Endodermal cell (in vitro differentiated cells): ENCODE measurements around the gene SLC13A3. TPM values are rescaled to one million over a fixed set of nuclear protein-coding genes. Genes with fewer than 3 reads are reported as not detected.

ENCODE experiments used
- DNase-seq: peaks from one replicate; pipeline ENCODE4 v3.0.0-alpha.2; 2017
- H3K27ac ChIP-seq: 2 replicates; pipeline ENCODE4 v1.5.1; 2013; ENCODE audit warnings: mild to moderate bottlenecking, low read depth, low read length, moderate library complexity
- H3K27me3 ChIP-seq: 2 replicates; pipeline ENCODE4 v1.6.1; 2013; ENCODE audit warnings: mild to moderate bottlenecking, low read length, moderate library complexity; ENCODE audit not compliant: insufficient read depth, control insufficient read depth, poor library complexity, severe bottlenecking
- H3K36me3 ChIP-seq: 2 replicates; pipeline ENCODE4 v1.7.0; 2013; ENCODE audit warnings: mild to moderate bottlenecking, low read length, moderate library complexity; ENCODE audit not compliant: control insufficient read depth, insufficient read depth
- H3K4me1 ChIP-seq: one replicate; pipeline ENCODE4 v1.7.0; 2013; ENCODE audit warnings: low read length; ENCODE audit not compliant: control insufficient read depth, insufficient read depth
- H3K4me3 ChIP-seq: 2 replicates; pipeline ENCODE4 v1.5.1; 2013; ENCODE audit warnings: mild to moderate bottlenecking, low read length, moderate library complexity
- H3K9ac ChIP-seq: 2 replicates; pipeline ENCODE4 v1.6.1; 2013; ENCODE audit warnings: mild to moderate bottlenecking, low read length, moderate library complexity; ENCODE audit not compliant: poor library complexity, severe bottlenecking; ENCODE audit errors: extremely low read depth
- H3K9me3 ChIP-seq: 2 replicates; pipeline ENCODE4 v1.6.1; 2013; ENCODE audit warnings: mild to moderate bottlenecking, low read length, moderate library complexity; ENCODE audit not compliant: control insufficient read depth
- H3K27ac Mint-ChIP-seq: 2 replicates; pipeline ENCODE4 v1.8.0; 2020; ENCODE audit warnings: mixed read lengths
- H3K27me3 Mint-ChIP-seq: 2 replicates; pipeline ENCODE4 v1.8.0; 2021; ENCODE audit warnings: mild to moderate bottlenecking, mixed read lengths; ENCODE audit not compliant: insufficient read depth
- H3K36me3 Mint-ChIP-seq: 2 replicates; pipeline ENCODE4 v1.8.0; 2020; ENCODE audit warnings: low read depth, mixed read lengths
- H3K4me1 Mint-ChIP-seq: 2 replicates; pipeline ENCODE4 v1.8.0; 2020; ENCODE audit warnings: mixed read lengths
- H3K4me3 Mint-ChIP-seq: 2 replicates; pipeline ENCODE4 v1.8.0; 2020; ENCODE audit warnings: mild to moderate bottlenecking, moderate library complexity, mixed read lengths
- H3K9me3 Mint-ChIP-seq: 2 replicates; pipeline ENCODE4 v1.8.0; 2020; ENCODE audit warnings: mild to moderate bottlenecking, mixed read lengths
- WGBS, 2 experiments: methylation state at CpG; one replicate each; pipeline versions ENCODE4 v1.1.5 to v1.1.7; 2013; ENCODE audit warnings: missing lambda C conversion rate in 2 of 2, mixed read lengths in 1 of 2; ENCODE audit not compliant: insufficient coverage in 1 of 2, insufficient read length in 1 of 2; 5-methylcytosine and 5-hydroxymethylcytosine counted together
- total RNA-seq, 2 donors: library from RNA; stranded (reverse); fragmentation: NEBNext Ultra II Directional in 1 of 2; extraction: Animal tissue kit (Norgen Biotek cat#: 25700) in 1 of 2; gene quantifications; 2 replicates in 1 of 2; 3 replicates in 1 of 2; pipeline ENCODE4 v1.2.1, GENCODE V29; 2021
- TF ChIP-seq, protein P1 (sequence below): fragments of 200-600 bp; sonication (generic); conservative IDR thresholded peaks from 2 replicates; pipeline ENCODE4 v1.5.0; 2021; ENCODE audit warnings: antibody characterized with exemption, mild to moderate bottlenecking

Gene SLC13A3
- total RNA-seq, 2 donors from 2014 or later = 7.3 to 9.0 TPM

DNA sequence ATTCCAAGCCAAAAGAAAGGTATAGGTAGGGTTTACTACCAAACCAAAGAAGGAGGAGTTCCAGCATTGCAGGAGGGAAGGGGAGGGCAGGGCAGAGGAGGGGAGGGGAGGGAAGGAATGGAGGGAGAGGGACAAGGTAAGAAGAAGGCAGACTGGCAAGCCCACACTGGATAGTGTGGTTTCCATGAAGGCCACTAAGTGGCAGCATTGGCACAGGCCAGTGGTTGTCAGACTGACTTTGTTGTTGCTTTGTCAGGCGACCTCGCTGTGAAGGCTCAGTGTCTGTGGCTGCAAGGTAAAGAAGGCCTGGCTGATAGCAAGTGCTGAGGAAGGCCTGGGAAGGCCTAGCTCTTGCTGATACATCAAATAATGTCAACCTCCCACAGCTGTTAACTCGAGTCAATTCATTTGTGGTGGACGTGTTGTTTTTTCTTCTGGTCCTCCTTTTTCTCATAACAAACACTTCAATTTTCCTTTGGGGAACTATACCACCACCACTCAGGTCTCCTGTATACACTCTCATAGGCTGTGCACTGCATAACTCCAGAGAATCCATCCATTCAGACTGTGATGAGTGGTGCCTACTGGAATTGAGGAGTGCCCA is 130.2 kb downstream of the SLC13A3 start:
- no peaks in the 10 kb centered on the region for H3K4me1 ChIP-seq
- no peaks in the 10 kb centered on the region for H3K4me1 Mint-ChIP-seq
- no peaks in the 10 kb centered on the region for H3K36me3 ChIP-seq
- no peak overlapping the region for H3K27ac ChIP-seq
- H3K27me3 Mint-ChIP-seq = peaks cover 24% of the 10 kb centered on the region
- DNase-seq = peak; percentile 92
- H3K36me3 Mint-ChIP-seq = no peaks in the 10 kb centered on the region
- no peaks in the 10 kb centered on the region for H3K9me3 Mint-ChIP-seq
- 36 to 39% methylated on average over 4 of the region's 4 CpGs for WGBS, 2 experiments
- H3K27ac Mint-ChIP-seq = no peak overlapping the region
- TF ChIP-seq, protein P1, sequence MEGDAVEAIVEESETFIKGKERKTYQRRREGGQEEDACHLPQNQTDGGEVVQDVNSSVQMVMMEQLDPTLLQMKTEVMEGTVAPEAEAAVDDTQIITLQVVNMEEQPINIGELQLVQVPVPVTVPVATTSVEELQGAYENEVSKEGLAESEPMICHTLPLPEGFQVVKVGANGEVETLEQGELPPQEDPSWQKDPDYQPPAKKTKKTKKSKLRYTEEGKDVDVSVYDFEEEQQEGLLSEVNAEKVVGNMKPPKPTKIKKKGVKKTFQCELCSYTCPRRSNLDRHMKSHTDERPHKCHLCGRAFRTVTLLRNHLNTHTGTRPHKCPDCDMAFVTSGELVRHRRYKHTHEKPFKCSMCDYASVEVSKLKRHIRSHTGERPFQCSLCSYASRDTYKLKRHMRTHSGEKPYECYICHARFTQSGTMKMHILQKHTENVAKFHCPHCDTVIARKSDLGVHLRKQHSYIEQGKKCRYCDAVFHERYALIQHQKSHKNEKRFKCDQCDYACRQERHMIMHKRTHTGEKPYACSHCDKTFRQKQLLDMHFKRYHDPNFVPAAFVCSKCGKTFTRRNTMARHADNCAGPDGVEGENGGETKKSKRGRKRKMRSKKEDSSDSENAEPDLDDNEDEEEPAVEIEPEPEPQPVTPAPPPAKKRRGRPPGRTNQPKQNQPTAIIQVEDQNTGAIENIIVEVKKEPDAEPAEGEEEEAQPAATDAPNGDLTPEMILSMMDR = peak; percentile 89
- H3K4me3 ChIP-seq = no peak overlapping the region
- H3K9ac ChIP-seq = no peak overlapping the region
- H3K27me3 ChIP-seq = peaks cover 11% of the 10 kb centered on the region
- H3K9me3 ChIP-seq = no peaks in the 10 kb centered on the region
- no peak overlapping the region for H3K4me3 Mint-ChIP-seq

DNA sequence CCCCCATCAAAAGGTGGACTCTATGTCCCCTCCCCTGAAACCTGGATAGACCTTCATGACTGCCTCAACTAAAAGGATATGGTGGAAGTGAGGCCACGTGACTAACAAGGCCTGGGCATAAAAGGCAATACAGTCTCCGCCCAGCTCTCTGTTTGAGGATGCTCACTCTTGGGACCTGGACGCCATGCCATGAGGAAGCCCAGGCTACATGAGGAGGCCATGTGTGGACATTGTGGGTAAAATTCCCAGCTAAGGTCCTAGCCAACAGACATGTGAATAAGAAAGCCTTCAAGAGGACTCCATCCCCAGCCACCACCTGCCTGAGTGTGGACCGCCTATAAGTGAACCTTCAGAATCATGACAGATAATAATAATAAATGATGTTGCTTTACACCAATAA is 130.7 kb downstream of the SLC13A3 start:
- DNase-seq = no peak
- H3K36me3 Mint-ChIP-seq = no peaks in the 10 kb centered on the region

DNA sequence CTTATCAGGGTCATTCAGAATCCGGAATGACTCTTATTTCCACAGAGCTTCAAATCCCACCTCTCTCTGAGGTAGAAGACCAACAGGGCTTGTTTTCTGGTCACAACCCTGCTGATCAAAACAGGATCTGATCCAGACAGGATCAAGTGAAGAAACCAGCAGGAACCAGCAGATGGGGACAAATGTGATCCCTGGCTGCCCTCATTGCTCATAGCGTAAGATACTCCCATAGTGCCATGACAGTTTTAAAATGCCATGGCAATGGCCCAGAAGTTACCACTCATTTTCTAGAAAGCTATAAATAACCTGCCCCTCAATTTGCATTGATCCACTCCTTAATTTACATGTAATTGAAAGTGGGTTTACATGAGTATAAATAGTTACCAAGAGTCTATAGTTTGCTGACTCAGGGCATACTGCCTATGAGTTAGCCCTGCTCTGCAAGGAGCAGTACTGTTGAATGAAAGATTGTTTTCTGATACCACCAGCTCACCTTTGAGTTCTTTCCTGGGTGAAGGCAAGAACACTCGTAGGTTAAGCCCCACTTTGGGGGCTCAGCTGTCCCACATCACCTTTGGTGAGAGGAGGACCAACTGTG is 131.7 kb downstream of the SLC13A3 start:
- WGBS, 2 experiments = 91 to 100% methylated on average over 1 to 3 of the region's 3 CpGs
- TF ChIP-seq, protein P1 = no peak
- Histone ChIP-seq H3K36me3 (no peaks in the 10 kb centered on the region), H3K9ac (no peak overlapping the region), H3K27ac (no peak overlapping the region), H3K4me3 (no peak overlapping the region), H3K9me3 (no peaks in the 10 kb centered on the region), H3K4me1 (no peaks in the 10 kb centered on the region), H3K27me3 (peaks cover 11% of the 10 kb centered on the region)
- no peaks in the 10 kb centered on the region for H3K4me1 Mint-ChIP-seq
- no peak overlapping the region for H3K27ac Mint-ChIP-seq
- H3K9me3 Mint-ChIP-seq = no peaks in the 10 kb centered on the region
- H3K4me3 Mint-ChIP-seq = no peak overlapping the region
- H3K36me3 Mint-ChIP-seq = no peaks in the 10 kb centered on the region
- no peak for DNase-seq
- peaks cover 30% of the 10 kb centered on the region for H3K27me3 Mint-ChIP-seq

More for the DNA sequence above, 130.7 kb downstream of the SLC13A3 start:
- no peaks in the 10 kb centered on the region for H3K36me3 ChIP-seq
- WGBS, 2 experiments = 79 to 81% methylated on average over 3 to 4 of the region's 4 CpGs
- TF ChIP-seq, protein P1 = no peak
- Mint-ChIP-seq H3K27ac (no peak overlapping the region), H3K4me1 (no peaks in the 10 kb centered on the region), H3K4me3 (no peak overlapping the region), H3K9me3 (no peaks in the 10 kb centered on the region), H3K27me3 (peaks cover 27% of the 10 kb centered on the region)
- no peak overlapping the region for H3K4me3 ChIP-seq
- H3K4me1 ChIP-seq = no peaks in the 10 kb centered on the region
- no peaks in the 10 kb centered on the region for H3K9me3 ChIP-seq
- peaks cover 12% of the 10 kb centered on the region for H3K27me3 ChIP-seq
- no peak overlapping the region for H3K27ac ChIP-seq
- H3K9ac ChIP-seq = no peak overlapping the region
